Skeletal muscle cell (primary cell): ENCODE measurements around the gene CDK5.
A peak's percentile ranks its signal among the peaks of the same experiment; 100 is the strongest.
"Not testable (repeated sequence)": the region's sequence is repeated elsewhere in the genome, so short reads cannot be mapped to it uniquely, and the experiment has no call there.

Experiments used
- DNase-seq: peaks from one replicate; pipeline ENCODE4 v3.0.0-alpha.2; 2010; ENCODE audit warnings: low read depth
- H3K4me3 ChIP-seq: 2 replicates; pipeline ENCODE4 v1.5.1; 2011; ENCODE audit warnings: low read depth, mild to moderate bottlenecking, control low read depth, low read length, moderate library complexity

CDK5 gene

GRCh38 chr7:151024435-151025056 is 33.2 kb downstream of the CDK5 start, which contains the start of gene ATG9B:
ATG9B (minus strand) TSS chr7:151024494; CDS start chr7:151024423, 71 bp downstream.
- H3K4me3 ChIP-seq, result no peak within 1 kb of the TSS
- no peak for DNase-seq

- DNase-seq, result no peak
- H3K4me3 ChIP-seq, result no peak overlapping the region
Measured at GRCh38 chr7:151023232-151023631, 34.5 kb downstream of the CDK5 start.

GRCh38 chr7:151020231-151020630 is 37.5 kb downstream of the CDK5 start:
- no peak for DNase-seq
- no peak overlapping the region for H3K4me3 ChIP-seq

- peak overlapping the region; percentile 24 for H3K4me3 ChIP-seq
- DNase-seq, result no peak
Measured at GRCh38 chr7:151019130-151019447, 38.6 kb downstream of the CDK5 start.

GRCh38 chr7:151018421-151019129 is 39.1 kb downstream of the CDK5 start:
- peak overlapping the region; percentile 53 for H3K4me3 ChIP-seq
- DNase-seq, result peak; percentile 25

GRCh38 chr7:151017953-151018420 is 39.7 kb downstream of the CDK5 start:
- peak overlapping the region; percentile 53 for H3K4me3 ChIP-seq
- DNase-seq, result no peak

- H3K4me3 ChIP-seq, result peak overlapping the region; percentile 53
- no peak for DNase-seq
Measured at GRCh38 chr7:151017370-151017952, 40.2 kb downstream of the CDK5 start.

GRCh38 chr7:151016942-151017341 is 40.8 kb downstream of the CDK5 start:
- H3K4me3 ChIP-seq, result no peak overlapping the region
- no peak for DNase-seq

GRCh38 chr7:151016505-151016904 is 41.2 kb downstream of the CDK5 start:
- no peak for DNase-seq
- no peak overlapping the region for H3K4me3 ChIP-seq

- no peak overlapping the region for H3K4me3 ChIP-seq
- no peak for DNase-seq
Measured at GRCh38 chr7:151015967-151016366, 41.7 kb downstream of the CDK5 start.

GRCh38 chr7:151014950-151015349 is 42.7 kb downstream of the CDK5 start:
- no peak for DNase-seq
- H3K4me3 ChIP-seq, result no peak overlapping the region

GRCh38 chr7:151013733-151014497 is 43.8 kb downstream of the CDK5 start:
- H3K4me3 ChIP-seq, result peak overlapping the region; percentile 44
- no peak for DNase-seq

- no peak for DNase-seq
- peak overlapping the region; percentile 44 for H3K4me3 ChIP-seq
Measured at GRCh38 chr7:151013356-151013732, 44.4 kb downstream of the CDK5 start.

- H3K4me3 ChIP-seq, result peak overlapping the region; percentile 44
- no peak for DNase-seq
Measured at GRCh38 chr7:151012911-151013347, 44.8 kb downstream of the CDK5 start.

GRCh38 chr7:151012031-151012692 is 45.5 kb downstream of the CDK5 start:
- DNase-seq, result no peak
- H3K4me3 ChIP-seq, result no peak overlapping the region

GRCh38 chr7:151011616-151012015 is 46.1 kb downstream of the CDK5 start:
- DNase-seq, H3K4me3 ChIP-seq: not testable (repeated sequence)

- DNase-seq, result no peak
- H3K4me3 ChIP-seq, result no peak overlapping the region
Measured at GRCh38 chr7:151011097-151011409, 46.6 kb downstream of the CDK5 start.

- DNase-seq, result no peak
- H3K4me3 ChIP-seq, result peak overlapping the region; percentile 11
Measured at GRCh38 chr7:151010307-151011096, 47.2 kb downstream of the CDK5 start.

GRCh38 chr7:151010037-151010306 is 47.7 kb downstream of the CDK5 start:
- no peak for DNase-seq
- H3K4me3 ChIP-seq, result no peak overlapping the region
